Erythroblast (primary cell): ENCODE results near the gene TAPT1.

Experiments
- GATA1 ChIP-seq: IDR thresholded peaks from 2 replicates; pipeline ENCODE4 v1.6.1; 2011; ENCODE audit warnings: low read depth, mild to moderate bottlenecking, control low read depth, low read length, moderate library complexity
- POLR2A ChIP-seq: IDR thresholded peaks from 2 replicates; pipeline ENCODE4 v1.6.1; 2011; ENCODE audit warnings: mild to moderate bottlenecking, low read length

DNA sequence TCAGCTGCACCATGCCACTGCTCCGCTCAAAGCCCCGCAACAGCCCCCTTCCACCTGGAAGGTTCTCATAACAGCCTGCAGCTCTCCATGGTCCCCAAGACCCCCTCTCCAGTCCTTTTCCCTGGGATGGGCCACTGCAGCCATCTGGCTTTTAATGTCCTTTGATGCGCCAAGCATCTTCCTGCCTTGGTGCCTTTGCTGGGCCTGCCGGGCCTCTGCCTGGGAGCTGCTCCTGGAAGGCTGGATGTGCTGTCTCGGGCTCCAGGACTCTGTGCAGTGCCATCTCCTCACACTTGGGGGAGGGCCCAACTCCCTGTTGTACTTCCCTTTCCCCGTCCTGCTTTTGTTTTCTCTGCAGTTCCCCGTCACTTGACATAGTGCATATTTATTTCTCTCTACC is 60.3 kb downstream of the TAPT1 start:
- TF ChIP-seq POLR2A (no peak), GATA1 (no peak)
